Measurements from ENCODE around the gene PTPN6.

Gene PTPN6

GRCh38 chr12:6942331-6942665, 8.9 kb upstream of the PTPN6 start:
- no peak for DNase-seq (ENCODE audit: extremely low spot score)
- TF ChIP-seq ARNT (IDR thresholded peaks at IDR 0.05) (no peak), FOXM1 (IDR thresholded peaks at IDR 0.05; ENCODE audit: borderline replicate concordance) (no peak), SP1 (IDR thresholded peaks at IDR 0.05) (no peak)
- ChIA-PET POLR2A (interaction anchor here (2.9 to 8.4 kb wide), 5 partner anchors 8 to 74 kb away, joined by 42 to 450 read pairs (median 59); partner anchors contain the start of genes SPSB2 and TPI1), CTCF (no interaction called here)

DNA sequence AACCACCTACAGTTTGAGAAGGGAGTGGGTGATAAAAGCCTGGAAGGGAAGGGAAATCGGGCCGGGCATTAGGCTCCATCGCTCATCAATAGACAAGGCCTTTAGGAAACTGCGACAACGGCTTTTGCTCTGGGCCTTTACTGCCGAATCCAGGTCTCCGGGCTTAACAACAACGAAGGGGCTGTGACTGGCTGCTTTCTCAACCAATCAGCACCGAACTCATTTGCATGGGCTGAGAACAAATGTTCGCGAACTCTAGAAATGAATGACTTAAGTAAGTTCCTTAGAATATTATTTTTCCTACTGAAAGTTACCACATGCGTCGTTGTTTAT, 7.8 kb upstream of the PTPN6 start:
- ChIA-PET CTCF (interaction anchor here (0.6 to 4.8 kb wide), 10 partner anchors 12 to 177 kb away, joined by 3 to 47 read pairs (median 6); partner anchors contain the start of gene PTMS), POLR2A (interaction anchor here (0.6 to 8.4 kb wide), 68 partner anchors 9 to 450 kb away, joined by 3 to 450 read pairs (median 5); partner anchors contain the start of genes ATN1, C1RL, CDCA3 and CLSTN3)
- DNase-seq (ENCODE audit: extremely low spot score), result peak; percentile 85

DNA sequence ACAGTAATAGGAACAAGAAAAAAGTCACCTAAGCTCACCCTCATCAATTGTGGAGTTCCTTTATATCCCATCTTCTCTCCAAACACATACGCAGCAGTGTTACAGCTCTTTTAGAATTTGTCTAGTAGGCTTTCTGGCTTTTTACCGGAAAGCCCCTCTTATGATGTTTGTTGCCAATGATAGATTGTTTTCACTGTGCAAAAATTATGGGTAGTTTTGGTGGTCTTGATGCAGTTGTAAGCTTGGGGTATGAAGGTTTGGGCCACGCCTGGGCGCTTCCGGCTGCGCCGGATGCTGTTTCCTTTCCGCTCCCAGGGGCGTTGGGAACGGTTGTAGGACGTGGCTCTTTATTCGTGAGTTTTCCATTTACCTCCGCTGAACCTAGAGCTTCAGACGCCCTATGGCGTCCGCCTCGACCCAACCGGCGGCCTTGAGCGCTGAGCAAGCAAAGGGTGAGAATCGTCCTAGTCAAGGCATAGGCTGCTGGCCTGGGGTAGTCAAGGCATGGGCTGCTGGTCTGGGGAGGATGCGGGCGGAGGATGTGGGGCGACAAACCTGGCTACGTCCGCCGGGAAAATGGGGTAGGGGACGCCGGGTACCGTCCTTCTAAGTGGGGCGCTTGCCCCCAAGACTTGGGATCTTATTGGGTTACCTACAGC, 7.3 kb upstream of the PTPN6 start, which contains the start of the genes C12orf57 and RNU7-1:
Gene C12orf57 (plus strand): TSS at position 301 of the 659 bp plus-strand sequence. CDS start 100 bp downstream, at position 401.
Gene RNU7-1 (plus strand): TSS at position 95 of the 659 bp plus-strand sequence.
- ChIA-PET CTCF (interaction anchor here (0.6 to 4.8 kb wide), 18 partner anchors 11 to 178 kb away, joined by 3 to 47 read pairs (median 4); partner anchors contain the start of genes C1R and PTMS), POLR2A (interaction anchor here (0.6 to 8.4 kb wide), 70 partner anchors 9 to 451 kb away, joined by 3 to 450 read pairs (median 5); partner anchors contain the start of genes ATN1, C1RL, CDCA3 and CLSTN3)
- no peak for TF ChIP-seq HDGF (IDR thresholded peaks at IDR 0.05; ENCODE audit: borderline replicate concordance)
- 0 out of 2 replicates have a peak, but pooled peaks have one; percentile 39 for TF ChIP-seq TARDBP (IDR thresholded peaks at IDR 0.05)
- TF ChIP-seq SUZ12 (IDR thresholded peaks at IDR 0.05), result no peak
- TF ChIP-seq ZNF384 (IDR thresholded peaks at IDR 0.05), result no peak
- peak; percentile 95 for TF ChIP-seq NFRKB (IDR thresholded peaks at IDR 0.05)
- no peak for TF ChIP-seq SP1 (IDR thresholded peaks at IDR 0.05)
- no peak for TF ChIP-seq FOXA1 (IDR thresholded peaks at IDR 0.05)
- peak; percentile 71 for TF ChIP-seq CTBP1 (IDR thresholded peaks at IDR 0.05; ENCODE audit: borderline replicate concordance)
- peak; percentile 82; the same call in 1 of the 2 replicates for TF ChIP-seq LEF1 (IDR thresholded peaks at IDR 0.05; ENCODE audit: borderline replicate concordance)
- TF ChIP-seq BHLHE40 (IDR thresholded peaks at IDR 0.05; ENCODE audit: borderline replicate concordance), result peak; percentile 74
- TF ChIP-seq ELF4 (IDR thresholded peaks at IDR 0.05), result peak; percentile 100
- 0 out of 2 replicates have a peak, but pooled peaks have one; percentile 53 for TF ChIP-seq FOXM1 (IDR thresholded peaks at IDR 0.05; ENCODE audit: borderline replicate concordance)
- TF ChIP-seq PKNOX1 (IDR thresholded peaks at IDR 0.05), result no peak
- TF ChIP-seq ARNT (IDR thresholded peaks at IDR 0.05), result peak; percentile 84
- no peak; the same call in 1 of the 2 replicates for TF ChIP-seq L3MBTL2 (conservative IDR thresholded peaks at IDR 0.05)
- TF ChIP-seq FOXK2 (IDR thresholded peaks at IDR 0.05), result peak; percentile 95; the same call in 1 of the 2 replicates
- DNase-seq (ENCODE audit: extremely low spot score), result peak; percentile 70

More for the DNA sequence above, 7.8 kb upstream of the PTPN6 start:
- TF ChIP-seq PKNOX1 (IDR thresholded peaks at IDR 0.05), result peak; percentile 97
- no peak for TF ChIP-seq ZNF384 (IDR thresholded peaks at IDR 0.05)

- ChIA-PET CTCF (interaction anchor here (0.5 to 4.8 kb wide), 19 partner anchors 12 to 185 kb away, joined by 3 to 47 read pairs (median 4); partner anchors contain the start of genes C1R and SPSB2), POLR2A (interaction anchor here (0.6 to 8.4 kb wide), 57 partner anchors 8 to 256 kb away, joined by 3 to 450 read pairs (median 5); partner anchors contain the start of genes ATN1, C1RL, CDCA3 and CLSTN3)
- TF ChIP-seq ELF4 (IDR thresholded peaks at IDR 0.05), result peak; percentile 32
- no peak for TF ChIP-seq FOXM1 (IDR thresholded peaks at IDR 0.05; ENCODE audit: borderline replicate concordance)
- TF ChIP-seq L3MBTL2 (conservative IDR thresholded peaks at IDR 0.05), result peak; percentile 73
- DNase-seq (ENCODE audit: extremely low spot score), result peak; percentile 74
Observed at GRCh38 chr12:6944381-6945186, 6.6 kb upstream of the PTPN6 start.

DNA sequence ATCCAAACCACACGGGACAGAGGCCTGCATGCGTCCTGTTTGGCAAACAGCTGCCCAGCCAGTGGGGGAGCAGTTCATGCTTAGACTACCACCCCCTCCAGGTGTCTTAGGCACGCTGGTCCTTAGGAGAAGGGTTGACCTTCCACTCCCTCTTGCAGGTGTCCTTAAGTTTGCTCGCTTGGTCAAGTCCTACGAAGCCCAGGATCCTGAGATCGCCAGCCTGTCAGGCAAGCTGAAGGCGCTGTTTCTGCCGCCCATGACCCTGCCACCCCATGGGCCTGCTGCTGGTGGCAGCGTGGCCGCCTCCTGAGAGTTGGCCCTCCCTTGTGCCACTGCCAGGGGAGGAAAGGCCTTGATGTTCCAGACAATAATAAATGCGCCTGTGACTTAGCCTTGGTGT, 5.5 kb upstream of the PTPN6 start:
- POLR2A ChIA-PET, result interaction anchor here (1.2 to 8.4 kb wide), 8 partner anchors 15 to 163 kb away, joined by 3 to 450 read pairs (median 26); partner anchors contain the start of genes C1RL, CDCA3, ENO2 and TPI1
- TF ChIP-seq SUZ12 (IDR thresholded peaks at IDR 0.05) (no peak), ELF4 (IDR thresholded peaks at IDR 0.05) (no peak), ARNT (IDR thresholded peaks at IDR 0.05) (no peak), TARDBP (IDR thresholded peaks at IDR 0.05) (no peak), ZNF384 (IDR thresholded peaks at IDR 0.05) (no peak), SP1 (IDR thresholded peaks at IDR 0.05) (no peak), NFRKB (IDR thresholded peaks at IDR 0.05) (no peak), L3MBTL2 (conservative IDR thresholded peaks at IDR 0.05) (no peak), HDGF (IDR thresholded peaks at IDR 0.05; ENCODE audit: borderline replicate concordance) (no peak), FOXM1 (IDR thresholded peaks at IDR 0.05; ENCODE audit: borderline replicate concordance) (no peak)
- DNase-seq (ENCODE audit: extremely low spot score), result no peak
- CTCF ChIA-PET, result interaction anchor here (0.7 to 4.8 kb wide), 6 partner anchors 13 to 168 kb away, joined by 3 to 47 read pairs (median 8); no protein-coding TSS in a partner anchor

All from HEK293T (cell line).